HG02759 (cell line): ENCODE measurements around the gene RBKS.
"Not testable (repeated sequence)": the region's sequence is repeated elsewhere in the genome, so short reads cannot be mapped to it uniquely, and the experiment has no call there.

Experiments
- ATAC-seq: cut with Tn5 transposase; IDR thresholded peaks from one replicate; pipeline ENCODE4 v1.9.1; 2021; ENCODE audit warnings: mild to moderate bottlenecking, moderate library complexity; ENCODE audit not compliant: unreplicated experiment

RBKS gene

DNA sequence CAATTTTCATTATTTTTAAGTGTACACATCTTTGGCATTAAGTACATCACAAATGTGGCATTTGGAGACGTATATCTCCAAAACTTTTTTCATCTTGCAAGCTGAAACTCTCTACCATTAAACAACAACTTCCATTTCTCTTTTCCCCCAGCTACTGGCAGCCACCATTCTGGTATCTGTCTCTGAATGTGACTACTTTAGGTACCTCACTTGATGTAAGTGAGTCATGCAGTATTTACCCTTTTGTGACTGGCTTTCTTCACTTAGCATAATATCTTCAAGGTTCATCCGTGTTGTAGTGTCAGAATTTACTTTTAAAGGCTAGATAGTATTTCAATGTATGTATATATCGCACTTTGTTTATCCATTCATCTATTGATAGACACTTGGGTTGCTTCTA lies 17.4 kb upstream of the RBKS start:
- no peak for ATAC-seq

DNA sequence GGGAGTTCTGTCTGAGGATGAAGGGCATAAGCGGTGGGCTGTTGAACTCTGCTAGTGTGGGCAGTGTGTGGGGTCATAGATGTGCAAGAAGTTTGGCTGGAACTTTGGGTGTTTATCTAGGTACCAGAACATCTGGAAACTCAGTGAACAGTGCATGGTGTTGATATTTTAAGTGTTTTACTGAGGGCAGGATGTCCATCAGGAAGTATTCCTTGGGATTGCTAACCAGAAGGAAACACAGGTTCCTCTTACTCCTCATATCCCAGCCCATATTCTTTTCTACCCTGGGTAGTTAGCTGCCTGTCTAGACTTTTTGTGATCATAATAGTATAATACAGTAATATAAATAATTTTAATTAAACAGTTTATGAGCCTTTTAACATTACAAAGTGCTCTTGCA lies 15.9 kb upstream of the RBKS start:
- no peak for ATAC-seq

- no peak for ATAC-seq
Observed at GRCh38 chr2:27904405-27904665, 14.1 kb upstream of the RBKS start.

DNA sequence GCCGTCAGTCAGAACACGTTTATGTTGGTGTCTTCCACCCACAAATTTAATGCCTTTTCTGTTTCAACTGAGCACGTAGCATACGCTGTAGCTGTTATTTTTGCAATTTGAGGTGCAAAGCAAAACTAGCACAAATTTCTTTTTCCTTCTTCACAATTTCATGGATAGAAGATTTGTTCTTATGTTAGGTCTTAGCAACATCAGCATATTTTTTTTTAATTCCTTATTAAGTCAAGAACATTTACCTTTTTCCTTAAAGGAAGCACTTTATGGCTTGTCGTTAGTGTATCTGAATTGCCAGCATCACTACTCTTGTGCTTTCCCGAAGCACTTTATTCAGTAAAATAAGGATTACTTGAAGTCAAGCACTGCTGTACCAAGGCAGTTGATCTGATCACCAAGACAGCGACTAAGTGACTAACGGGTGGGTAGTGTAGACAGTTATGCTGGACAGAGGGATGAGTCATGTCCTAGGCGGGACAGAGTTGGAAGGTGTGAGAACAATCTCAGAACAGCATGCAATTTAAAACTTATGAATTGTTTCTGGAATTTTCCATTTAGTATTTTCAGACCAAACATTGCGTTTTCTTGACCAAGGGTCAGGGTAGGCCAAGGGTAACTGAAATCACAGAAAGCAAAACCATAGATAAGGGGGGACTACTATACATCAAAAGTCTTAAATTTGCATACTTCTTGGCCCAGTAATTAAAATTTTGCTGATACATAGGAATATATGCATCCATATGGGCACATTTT lies 13.6 kb upstream of the RBKS start:
- no peak for ATAC-seq

GRCh38 chr2:27903018-27903417 lies 12.8 kb upstream of the RBKS start:
- no peak for ATAC-seq

GRCh38 chr2:27902098-27902497 lies 11.9 kb upstream of the RBKS start:
- no peak for ATAC-seq

DNA sequence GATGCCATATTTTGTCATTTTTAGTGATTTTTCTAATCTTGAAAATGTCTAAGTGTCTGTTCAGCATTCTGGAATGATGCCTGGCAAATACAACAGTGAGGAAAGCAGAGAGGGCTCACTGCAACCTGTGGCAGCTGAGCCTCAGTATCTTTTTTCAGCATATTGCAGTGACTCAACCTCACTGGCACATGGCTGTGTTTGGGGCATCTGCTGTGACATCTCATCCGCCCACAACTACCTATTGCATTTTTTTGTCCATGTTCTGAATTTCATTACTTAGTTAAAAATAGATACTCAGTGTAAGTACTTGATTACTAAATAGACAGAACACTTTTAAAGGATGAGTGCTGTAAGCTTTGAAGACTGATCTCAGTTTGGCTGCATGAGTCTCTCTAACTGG lies 11.0 kb upstream of the RBKS start:
- no peak for ATAC-seq

GRCh38 chr2:27897717-27898116 lies 7.5 kb upstream of the RBKS start:
- no peak for ATAC-seq

- no peak for ATAC-seq
Observed at GRCh38 chr2:27893006-27893405, 2.8 kb upstream of the RBKS start.

DNA sequence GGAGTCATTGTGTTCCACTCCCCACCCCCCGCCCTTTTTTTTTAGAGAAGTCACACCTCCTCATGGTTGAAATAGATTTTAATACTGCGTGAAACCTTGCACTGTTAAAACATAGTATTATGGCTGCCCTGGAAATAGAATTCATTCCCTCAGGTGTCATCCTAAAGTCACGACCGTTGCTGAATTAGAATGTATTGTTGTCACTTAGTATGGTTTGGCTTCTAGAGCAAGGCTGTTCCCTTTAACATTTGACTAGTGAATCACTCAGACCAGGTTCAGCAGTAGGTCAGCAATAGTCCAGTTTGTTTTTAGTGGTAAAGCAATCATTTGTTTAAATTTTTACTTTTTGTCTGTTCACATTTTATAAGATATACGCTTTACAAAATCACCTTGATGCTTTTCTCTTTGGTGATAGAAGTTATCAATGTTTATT lies 1.5 kb upstream of the RBKS start:
- ATAC-seq = no peak

DNA sequence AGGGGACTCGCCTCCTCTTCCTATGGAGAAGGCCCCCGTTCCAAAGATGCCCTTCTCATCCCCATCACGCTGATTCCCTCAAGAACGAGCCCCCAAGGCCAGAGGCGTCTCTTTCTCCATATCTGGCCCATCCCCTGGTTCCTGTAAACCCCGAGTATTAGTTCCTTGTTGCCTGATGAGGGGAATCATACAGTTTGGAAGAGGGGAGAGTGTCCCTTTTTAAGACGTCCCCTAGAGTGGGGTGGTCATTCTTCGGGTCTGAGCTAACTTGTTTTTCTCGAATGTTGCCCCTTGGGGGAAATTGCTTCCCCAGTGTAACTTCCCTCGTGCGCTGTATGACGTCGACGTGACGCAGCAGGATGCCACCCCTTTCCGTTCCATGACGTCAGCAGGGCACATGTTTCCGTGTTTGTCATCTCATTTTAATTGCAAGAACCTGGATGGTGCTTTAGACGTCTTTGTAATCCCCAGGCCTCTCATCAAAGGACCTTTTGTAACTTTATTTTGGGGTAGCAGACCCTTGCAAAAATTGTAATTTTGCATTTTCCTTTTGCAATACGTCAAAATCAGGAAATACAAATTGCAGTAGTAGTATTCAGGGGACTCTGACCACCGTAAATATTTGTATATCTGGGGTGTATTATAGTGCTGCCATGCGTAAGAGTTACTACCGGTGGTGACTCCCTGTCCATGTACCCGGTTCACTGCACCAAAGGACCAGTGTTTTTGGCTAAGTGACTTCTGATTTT lies 911 bp upstream of the RBKS start:
- peak; percentile 20 for ATAC-seq

- no peak for ATAC-seq
Observed at GRCh38 chr2:27889774-27890145, 427 bp downstream of the RBKS start.

GRCh38 chr2:27888790-27889189 lies 1.4 kb downstream of the RBKS start:
- no peak for ATAC-seq

- no peak for ATAC-seq
Observed at GRCh38 chr2:27887830-27888229, 2.4 kb downstream of the RBKS start.

DNA sequence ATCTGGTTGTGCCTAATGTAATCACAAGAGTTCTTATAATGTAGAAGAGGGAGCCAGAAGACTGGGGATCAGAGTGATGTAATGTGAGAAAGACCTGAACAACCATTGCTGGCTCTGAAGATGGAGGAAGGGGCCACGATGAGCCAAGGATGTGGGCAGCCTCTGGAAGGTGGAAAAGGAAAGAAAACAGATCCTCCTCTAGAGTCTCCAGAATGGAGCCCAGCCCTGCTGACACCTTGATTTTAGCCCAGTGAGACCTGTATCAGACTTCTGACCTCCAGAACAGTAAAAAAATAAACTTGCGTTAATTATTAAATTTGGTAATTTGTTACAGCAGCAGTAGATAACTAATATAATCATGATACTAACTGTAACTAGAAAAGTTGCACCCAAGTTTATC lies 3.1 kb downstream of the RBKS start:
- no peak for ATAC-seq

DNA sequence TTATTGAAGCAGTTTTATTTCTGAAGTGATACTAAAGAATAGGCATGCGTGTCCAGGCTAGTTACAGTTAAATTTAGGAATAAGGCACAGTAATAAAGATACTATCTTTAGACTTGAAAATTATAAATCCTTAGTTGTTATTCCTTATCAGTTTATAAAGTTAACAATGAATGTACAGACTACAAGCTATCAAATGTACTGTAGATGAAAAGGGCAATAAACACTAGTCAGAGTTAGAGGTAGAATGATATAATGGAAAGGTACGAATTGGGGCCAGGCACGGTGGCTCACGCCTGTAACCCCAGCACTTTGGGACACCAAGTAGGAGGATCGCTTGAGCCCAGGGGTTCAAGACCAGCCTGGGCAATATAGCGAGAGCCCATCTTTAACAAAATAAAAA lies 3.9 kb downstream of the RBKS start:
- no peak for ATAC-seq

- no peak for ATAC-seq
Observed at GRCh38 chr2:27885661-27886060, 4.5 kb downstream of the RBKS start.

GRCh38 chr2:27885234-27885633 lies 5.0 kb downstream of the RBKS start:
- ATAC-seq = no peak

DNA sequence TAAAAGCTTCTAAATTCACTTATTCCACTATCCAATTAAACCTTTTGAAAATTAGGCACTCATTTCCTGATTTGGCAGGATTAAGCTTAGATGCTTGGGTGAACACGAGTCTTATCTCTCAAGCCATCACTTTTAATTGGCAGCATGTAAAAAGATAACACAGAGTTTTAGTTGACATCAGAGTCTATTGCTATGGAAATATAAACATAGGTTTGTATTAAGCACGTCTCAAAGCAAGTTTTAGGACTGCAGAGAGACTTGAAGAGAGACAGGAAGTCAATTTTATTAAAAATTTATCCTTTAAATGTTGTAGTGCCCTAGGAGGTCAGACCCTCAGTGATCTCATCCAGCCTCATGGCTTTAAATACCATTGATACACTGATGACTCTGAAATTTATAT lies 5.6 kb downstream of the RBKS start:
- no peak for ATAC-seq

- not testable (repeated sequence) for ATAC-seq
Observed at GRCh38 chr2:27882584-27882922, 7.6 kb downstream of the RBKS start.

- ATAC-seq = not testable (repeated sequence)
Observed at GRCh38 chr2:27881815-27882583, 8.2 kb downstream of the RBKS start.

DNA sequence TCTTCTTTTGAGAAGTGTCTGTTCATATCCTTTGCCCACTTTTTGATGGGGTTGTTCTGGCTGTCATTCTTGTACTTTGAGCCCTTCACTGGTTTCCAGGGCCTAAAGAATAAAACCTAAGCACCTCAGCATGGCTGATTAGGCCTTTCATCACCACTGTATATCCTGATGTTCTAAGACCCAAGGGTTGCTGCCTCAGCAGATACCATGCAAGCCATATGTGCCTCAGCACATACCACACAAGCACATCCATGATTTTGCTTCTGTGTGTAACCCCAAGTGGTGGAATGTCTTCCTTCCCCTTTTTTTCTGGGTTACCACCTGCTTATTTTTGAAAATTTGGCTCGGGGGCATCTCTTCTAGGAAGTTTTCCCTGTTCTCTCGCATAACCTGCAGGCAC lies 11.4 kb downstream of the RBKS start:
- no peak for ATAC-seq
